COLO829 (cell line): ENCODE data around the gene USP2.

ENCODE experiments used
- DNase-seq: peaks from one replicate; pipeline ENCODE4 v3.0.0; 2012; ENCODE audit warnings: low spot score

The USP2 gene, protein sequence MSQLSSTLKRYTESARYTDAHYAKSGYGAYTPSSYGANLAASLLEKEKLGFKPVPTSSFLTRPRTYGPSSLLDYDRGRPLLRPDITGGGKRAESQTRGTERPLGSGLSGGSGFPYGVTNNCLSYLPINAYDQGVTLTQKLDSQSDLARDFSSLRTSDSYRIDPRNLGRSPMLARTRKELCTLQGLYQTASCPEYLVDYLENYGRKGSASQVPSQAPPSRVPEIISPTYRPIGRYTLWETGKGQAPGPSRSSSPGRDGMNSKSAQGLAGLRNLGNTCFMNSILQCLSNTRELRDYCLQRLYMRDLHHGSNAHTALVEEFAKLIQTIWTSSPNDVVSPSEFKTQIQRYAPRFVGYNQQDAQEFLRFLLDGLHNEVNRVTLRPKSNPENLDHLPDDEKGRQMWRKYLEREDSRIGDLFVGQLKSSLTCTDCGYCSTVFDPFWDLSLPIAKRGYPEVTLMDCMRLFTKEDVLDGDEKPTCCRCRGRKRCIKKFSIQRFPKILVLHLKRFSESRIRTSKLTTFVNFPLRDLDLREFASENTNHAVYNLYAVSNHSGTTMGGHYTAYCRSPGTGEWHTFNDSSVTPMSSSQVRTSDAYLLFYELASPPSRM

GRCh38 chr11:119381181-119381988, at the start of gene USP2:
Gene USP2 (minus strand): TSS chr11:119381690. CDS start chr11:119373480, 8,210 bp downstream.
- DNase-seq: peak; percentile 88

- DNase-seq: no peak
Observed at GRCh38 chr11:119427279-119427678, 45.8 kb upstream of the USP2 start.

- DNase-seq: no peak
Observed at GRCh38 chr11:119426142-119426541, 44.7 kb upstream of the USP2 start.

GRCh38 chr11:119424775-119425174, 43.3 kb upstream of the USP2 start:
- DNase-seq: no peak

GRCh38 chr11:119424276-119424675, 42.8 kb upstream of the USP2 start:
- no peak for DNase-seq

DNA sequence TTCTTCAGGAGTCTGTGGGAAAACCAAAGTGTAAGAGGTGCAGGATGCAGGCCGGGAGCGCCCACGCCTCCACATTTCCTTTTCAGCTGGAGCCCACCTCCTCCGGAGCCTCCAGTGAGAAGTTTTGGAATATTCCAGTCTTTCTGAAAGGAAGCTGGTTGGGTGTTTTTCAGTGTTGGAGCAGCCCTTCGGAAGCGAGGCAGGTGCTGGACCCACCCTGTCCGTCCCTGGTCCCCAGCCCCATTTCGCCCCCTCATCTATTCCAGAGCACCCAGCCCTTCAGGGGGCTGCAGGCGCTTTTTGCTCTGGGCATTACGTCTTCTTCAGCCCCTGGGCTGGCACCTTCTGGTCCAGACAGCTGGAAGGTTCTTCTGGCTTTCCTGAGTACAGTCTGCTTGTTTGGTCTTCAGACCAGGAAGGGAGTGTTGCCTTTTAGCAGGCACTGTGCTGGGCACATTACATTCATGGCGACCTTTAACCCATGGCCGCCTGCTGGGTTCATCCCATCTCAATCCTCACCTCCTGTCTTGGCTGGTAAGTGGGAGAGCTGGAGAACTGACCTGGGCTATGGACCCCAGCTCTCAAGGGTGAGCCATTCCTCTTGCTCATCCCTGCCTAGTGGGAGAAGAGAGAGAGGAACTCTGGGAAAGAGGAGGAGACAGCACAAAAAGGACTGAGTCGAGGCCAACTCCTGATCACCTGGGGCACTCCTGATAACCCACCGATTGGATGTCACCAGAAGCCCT, 42.2 kb upstream of the USP2 start:
- no peak for DNase-seq

GRCh38 chr11:119422809-119423508, 41.5 kb upstream of the USP2 start, which contains the start of gene THY1:
Gene THY1 (minus strand): TSS chr11:119423172. CDS start chr11:119420905, 2,267 bp downstream.
- DNase-seq: no peak

- DNase-seq: no peak
Observed at GRCh38 chr11:119421941-119422808, 40.7 kb upstream of the USP2 start.

GRCh38 chr11:119421351-119421750, 39.9 kb upstream of the USP2 start:
- no peak for DNase-seq

- no peak for DNase-seq
Observed at GRCh38 chr11:119420631-119421030, 39.1 kb upstream of the USP2 start.

DNA sequence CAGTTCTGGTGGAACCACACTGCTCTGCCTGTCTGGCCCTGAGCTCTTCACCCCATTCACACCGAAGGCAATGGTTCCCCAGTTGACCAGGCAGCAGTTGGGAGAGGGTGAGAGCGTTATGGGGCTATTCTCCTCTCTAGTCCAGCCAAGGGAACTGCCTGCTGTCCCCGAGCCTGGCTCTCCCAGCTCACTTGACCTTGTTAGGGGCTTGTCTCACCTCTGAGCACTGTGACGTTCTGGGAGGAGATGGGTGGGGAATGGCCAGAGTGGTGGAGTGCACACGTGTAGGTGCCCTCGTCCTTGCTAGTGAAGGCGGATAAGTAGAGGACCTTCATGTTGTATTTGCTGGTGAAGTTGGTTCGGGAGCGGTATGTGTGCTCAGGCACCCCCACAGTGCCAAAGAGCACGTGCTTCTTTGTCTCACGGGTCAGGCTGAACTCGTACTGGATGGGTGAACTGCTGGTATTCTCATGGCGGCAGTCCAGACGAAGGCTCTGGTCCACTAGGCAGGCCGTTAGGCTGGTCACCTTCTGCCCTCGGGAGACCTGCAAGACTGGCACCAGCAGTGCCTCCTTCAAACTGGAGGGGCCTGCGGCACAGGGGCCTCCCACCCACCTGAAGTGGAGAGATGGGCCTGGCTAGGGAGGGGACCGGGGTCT, 38.5 kb upstream of the USP2 start:
- no peak for DNase-seq

GRCh38 chr11:119419246-119419645, 37.8 kb upstream of the USP2 start:
- no peak for DNase-seq

- DNase-seq: no peak
Observed at GRCh38 chr11:119418759-119419158, 37.3 kb upstream of the USP2 start.

GRCh38 chr11:119417726-119418540, 36.4 kb upstream of the USP2 start:
- DNase-seq: no peak

GRCh38 chr11:119416606-119417580, 35.4 kb upstream of the USP2 start:
- DNase-seq: no peak

- DNase-seq: no peak
Observed at GRCh38 chr11:119415966-119416365, 34.5 kb upstream of the USP2 start.

- no peak for DNase-seq
Observed at GRCh38 chr11:119415517-119415916, 34.0 kb upstream of the USP2 start.

DNA sequence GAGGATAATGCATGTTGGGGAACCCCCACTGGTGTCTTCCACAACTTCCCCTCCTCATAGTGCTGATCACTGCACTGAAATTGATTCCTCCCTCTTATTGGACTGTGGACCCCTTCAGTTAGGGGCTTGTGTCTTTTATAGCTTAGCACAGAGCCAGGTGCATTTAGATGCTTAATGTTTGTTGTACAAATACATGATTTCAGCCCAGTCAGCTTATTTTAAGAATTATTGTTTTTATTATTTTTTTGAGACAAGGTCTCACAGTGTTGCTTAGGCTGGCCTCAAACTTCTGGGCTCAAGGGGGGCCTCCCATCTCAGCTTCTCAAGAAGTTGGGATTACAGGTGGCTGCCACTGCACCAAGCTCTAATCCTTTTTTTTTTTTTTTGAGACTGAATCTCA, 33.2 kb upstream of the USP2 start:
- DNase-seq: no peak
